Measurements from ENCODE around the gene SDCBP2.

GRCh38 chr20:1287306-1287705 lies 41.6 kb downstream of the SDCBP2 start:
- no peak for TF ChIP-seq CTCF (IDR thresholded peaks at IDR 0.05)
- TF ChIP-seq POLR2A (IDR thresholded peaks at IDR 0.05), result no peak
